ENCODE measurements around the gene TMEM134.

The TMEM134 gene

GRCh38 chr11:67456068-67456705, 12.9 kb downstream of the TMEM134 start:
- DNase-seq = no peak

GRCh38 chr11:67455054-67455453, 14.0 kb downstream of the TMEM134 start, which contains the start of gene CABP4:
Gene CABP4, plus strand, starts transcription at chr11:67455354. Its CDS starts 70 bp downstream, at chr11:67455424.
- no peak for DNase-seq

GRCh38 chr11:67453816-67454732, 15.0 kb downstream of the TMEM134 start:
- no peak for DNase-seq

- DNase-seq = no peak
Measured at GRCh38 chr11:67452141-67452952, 16.7 kb downstream of the TMEM134 start, which contains the start of gene GPR152. Gene GPR152, minus strand, starts transcription at chr11:67452729. Its CDS starts 5 bp downstream, at chr11:67452724.

GRCh38 chr11:67451658-67451976, 17.4 kb downstream of the TMEM134 start:
- no peak for DNase-seq

GRCh38 chr11:67450796-67451657, 18.0 kb downstream of the TMEM134 start:
- no peak for DNase-seq

GRCh38 chr11:67449116-67449844, 19.8 kb downstream of the TMEM134 start:
- DNase-seq = no peak

- DNase-seq = no peak
Measured at GRCh38 chr11:67448220-67448609, 20.8 kb downstream of the TMEM134 start.

GRCh38 chr11:67445515-67445914, 23.5 kb downstream of the TMEM134 start:
- DNase-seq = no peak

- DNase-seq = no peak
Measured at GRCh38 chr11:67442504-67443404, 26.3 kb downstream of the TMEM134 start.

- no peak for DNase-seq
Measured at GRCh38 chr11:67441731-67442351, 27.2 kb downstream of the TMEM134 start.

GRCh38 chr11:67441098-67441563, 27.9 kb downstream of the TMEM134 start:
- no peak for DNase-seq

- no peak for DNase-seq
Measured at GRCh38 chr11:67440229-67441097, 28.6 kb downstream of the TMEM134 start.

GRCh38 chr11:67439321-67440228, 29.5 kb downstream of the TMEM134 start:
- no peak for DNase-seq

- no peak for DNase-seq
Measured at GRCh38 chr11:67438158-67438902, 30.7 kb downstream of the TMEM134 start.

- no peak for DNase-seq
Measured at GRCh38 chr11:67437809-67438157, 31.3 kb downstream of the TMEM134 start.

All from NCI-H1694 treated with DMSO at 0.1 percent for 48 hours (cell line).